IPS DF 6.9 (cell line): ENCODE measurements around the gene ABCD1.
"Not testable (repeated sequence)": the region's sequence is repeated elsewhere in the genome, so short reads cannot be mapped to it uniquely, and the experiment has no call there.

ENCODE experiments used
- DNase-seq: peaks from one replicate; pipeline ENCODE4 v3.0.0-alpha.2; 2013; ENCODE audit warnings: low read depth, low spot score
- H3K27ac ChIP-seq: one replicate; pipeline ENCODE4 v1.5.1; 2013; ENCODE audit warnings: low read length, control low read depth
- H3K27me3 ChIP-seq: 2 replicates; pipeline ENCODE4 v1.6.1; 2013; ENCODE audit warnings: mild to moderate bottlenecking, low read length; ENCODE audit not compliant: control insufficient read depth, insufficient read depth
- H3K36me3 ChIP-seq: 2 replicates; pipeline ENCODE4 v1.6.1; 2013; ENCODE audit warnings: low read length; ENCODE audit not compliant: control insufficient read depth, insufficient read depth
- H3K4me1 ChIP-seq: 2 replicates; pipeline ENCODE4 v1.6.1; 2013; ENCODE audit warnings: low read length; ENCODE audit not compliant: control insufficient read depth, insufficient read depth
- H3K4me3 ChIP-seq: 2 replicates; pipeline ENCODE4 v1.5.1; 2013; ENCODE audit warnings: mild to moderate bottlenecking, low read length
- H3K9me3 ChIP-seq: 2 replicates; pipeline ENCODE4 v1.6.1; 2013; ENCODE audit warnings: low read length, inconsistent platforms; ENCODE audit not compliant: control insufficient read depth, insufficient read depth
- WGBS: extraction: QIAGEN DNeasy Blood & Tissue Kit; methylation state at CpG from one replicate; pipeline ENCODE4 v1.1.7; 2013; ENCODE audit warnings: mixed read lengths, missing lambda C conversion rate; ENCODE audit not compliant: insufficient read length, insufficient coverage; 5-methylcytosine and 5-hydroxymethylcytosine counted together

ABCD1 gene

DNA sequence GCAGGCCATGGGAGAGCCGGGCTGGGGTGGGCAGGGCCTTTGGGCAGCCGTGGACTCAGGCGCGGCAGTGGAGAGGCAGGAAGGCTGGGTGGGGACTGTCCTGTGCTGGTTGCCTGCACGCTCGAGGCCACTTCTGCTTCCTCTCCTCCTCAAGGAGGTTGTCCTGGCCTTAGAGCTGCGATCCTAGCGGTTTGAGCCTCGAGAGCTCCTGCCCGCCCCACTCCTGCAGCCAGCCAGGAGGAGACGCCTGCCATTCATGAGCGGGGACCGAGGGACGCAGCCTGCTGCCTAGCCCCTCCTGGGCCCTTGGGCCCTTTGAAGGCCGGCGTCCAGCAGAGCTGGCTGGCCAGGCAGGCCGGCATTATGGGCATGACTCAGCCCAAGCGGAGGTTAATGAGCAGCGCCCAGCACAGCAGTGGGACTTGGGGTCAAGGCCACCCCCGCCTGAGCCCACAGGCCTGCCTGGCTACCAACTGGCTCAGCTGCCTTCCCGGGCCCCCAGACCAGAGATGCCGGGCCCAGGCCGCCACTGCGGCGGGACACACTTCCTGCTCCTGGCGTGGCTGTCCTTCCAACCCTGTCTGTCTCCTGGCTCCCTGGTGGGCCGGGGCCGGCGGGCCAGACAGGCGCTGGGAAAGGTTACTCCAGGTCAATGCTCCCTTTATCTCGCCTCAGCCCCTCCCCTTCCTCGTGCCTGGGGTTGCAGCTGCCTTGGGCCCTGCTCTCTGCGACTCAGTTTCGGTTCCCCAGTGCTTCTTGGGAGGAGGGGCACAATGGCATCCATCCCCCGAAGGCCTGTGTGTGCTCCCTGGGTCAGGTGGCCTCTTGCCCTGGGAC, 1.8 kb downstream of the ABCD1 start:
- Histone ChIP-seq H3K27ac (no peak overlapping the region), H3K36me3 (no peaks in the 10 kb centered on the region; the same call in 1 of the 2 replicates), H3K27me3 (no peaks in the 10 kb centered on the region), H3K4me3 (no peak overlapping the region), H3K9me3 (no peaks in the 10 kb centered on the region), H3K4me1 (peaks cover 4% of the 10 kb centered on the region)
- WGBS = no CpG with 5 or more reads among the region's 35 CpGs
- no peak for DNase-seq

DNA sequence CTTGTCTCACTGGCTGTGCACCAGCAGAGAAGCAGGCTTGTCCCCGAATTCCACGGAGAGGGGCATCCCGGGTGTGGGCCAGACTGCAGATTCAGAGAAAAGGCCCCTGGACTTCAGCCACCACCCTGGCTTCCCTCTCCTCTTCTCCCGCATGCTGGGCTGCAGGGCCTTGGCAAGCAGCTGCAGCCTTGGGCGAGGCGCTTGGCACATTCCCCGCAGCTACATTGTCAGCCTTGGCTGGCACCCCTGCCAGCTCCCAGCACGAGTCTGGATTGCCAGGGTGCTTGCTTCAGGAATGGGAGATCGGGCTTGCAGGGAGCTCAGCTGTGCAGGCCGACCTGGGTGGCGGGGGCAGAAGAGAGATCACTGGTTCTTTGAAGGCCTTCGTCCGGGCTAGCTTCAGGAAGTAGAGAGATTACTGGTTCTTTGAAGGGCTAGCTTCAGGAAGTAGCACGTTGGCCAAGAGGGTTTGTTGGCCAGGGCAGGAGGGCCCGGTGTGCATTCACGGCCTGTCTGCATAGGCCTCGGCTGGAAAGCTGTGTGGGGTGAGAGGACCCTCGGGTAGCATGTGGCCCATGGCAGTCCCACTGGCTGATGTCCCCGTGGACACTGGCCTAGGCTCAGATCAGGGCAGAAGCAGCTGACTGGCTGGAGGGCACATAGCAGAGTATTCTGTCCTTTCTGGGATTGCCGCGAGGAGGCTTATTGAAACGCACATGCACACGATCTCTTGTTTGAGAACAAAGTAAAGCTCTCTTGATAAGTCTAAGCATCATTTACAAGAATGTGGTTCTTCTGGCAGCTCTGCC, 2.7 kb downstream of the ABCD1 start:
- Histone ChIP-seq H3K36me3 (no peaks in the 10 kb centered on the region; the same call in 1 of the 2 replicates), H3K27ac (no peak overlapping the region), H3K4me3 (no peak overlapping the region), H3K27me3 (no peaks in the 10 kb centered on the region), H3K4me1 (peaks cover 4% of the 10 kb centered on the region), H3K9me3 (no peaks in the 10 kb centered on the region)
- DNase-seq = no peak
- WGBS = no CpG with 5 or more reads among the region's 23 CpGs

DNA sequence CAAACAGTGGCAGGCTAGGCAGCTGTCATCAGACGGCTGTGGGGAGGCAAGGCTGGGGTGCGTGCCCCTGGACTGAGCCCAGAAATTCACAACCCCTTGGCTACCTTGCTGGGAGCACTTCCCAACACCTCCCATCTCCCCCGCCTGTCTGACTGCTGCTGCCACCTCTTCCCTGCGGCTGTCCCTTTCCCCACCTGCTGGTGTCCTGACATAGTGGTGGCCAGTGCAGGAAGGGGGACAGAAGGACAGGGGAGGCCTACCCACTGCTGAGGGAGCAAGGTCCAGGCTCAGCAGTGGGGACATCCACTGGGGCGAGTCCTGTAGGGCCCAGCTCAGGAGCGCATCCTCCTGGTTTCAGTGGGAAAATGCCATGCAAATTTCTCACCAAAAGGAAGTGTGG, 3.4 kb downstream of the ABCD1 start:
- no peaks in the 10 kb centered on the region for H3K9me3 ChIP-seq
- no CpG with 5 or more reads among the region's 6 CpGs for WGBS
- no peak overlapping the region for H3K27ac ChIP-seq
- DNase-seq = no peak
- H3K36me3 ChIP-seq = no peaks in the 10 kb centered on the region; the same call in 1 of the 2 replicates
- no peak overlapping the region for H3K4me3 ChIP-seq
- no peaks in the 10 kb centered on the region for H3K27me3 ChIP-seq
- H3K4me1 ChIP-seq = peaks cover 4% of the 10 kb centered on the region

DNA sequence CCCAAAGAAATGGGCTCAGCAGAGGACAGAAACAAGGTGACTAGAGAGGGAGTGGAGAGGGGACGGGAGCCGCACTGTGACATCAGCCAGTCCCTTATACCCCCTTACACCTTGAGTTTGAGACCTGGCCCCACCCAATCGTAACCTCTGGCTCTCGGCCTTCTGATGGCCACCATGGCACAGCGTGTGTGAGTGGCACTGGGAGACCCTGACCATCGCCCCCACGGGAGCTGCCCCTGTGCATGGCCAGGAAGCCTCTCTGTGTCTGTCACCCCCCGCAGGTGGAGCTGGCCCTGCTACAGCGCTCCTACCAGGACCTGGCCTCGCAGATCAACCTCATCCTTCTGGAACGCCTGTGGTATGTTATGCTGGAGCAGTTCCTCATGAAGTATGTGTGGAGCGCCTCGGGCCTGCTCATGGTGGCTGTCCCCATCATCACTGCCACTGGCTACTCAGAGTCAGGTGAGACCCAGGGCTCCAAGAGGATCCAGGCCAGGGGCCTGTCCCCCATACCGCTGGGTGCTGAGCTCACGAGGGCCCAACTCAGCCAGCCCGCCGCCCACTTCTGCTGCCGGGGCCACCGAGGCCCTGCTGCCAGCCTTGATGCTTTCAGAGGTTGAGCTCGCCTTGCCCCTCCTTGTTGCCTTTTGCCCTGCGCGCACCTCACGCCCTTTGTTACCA, 4.4 kb downstream of the ABCD1 start:
- H3K4me1 ChIP-seq = peaks cover 4% of the 10 kb centered on the region
- H3K4me3 ChIP-seq = no peak overlapping the region
- no CpG with 5 or more reads among the region's 23 CpGs for WGBS
- no peaks in the 10 kb centered on the region; the same call in 1 of the 2 replicates for H3K36me3 ChIP-seq
- H3K27me3 ChIP-seq = no peaks in the 10 kb centered on the region
- H3K27ac ChIP-seq = no peak overlapping the region
- no peak for DNase-seq
- H3K9me3 ChIP-seq = no peaks in the 10 kb centered on the region

DNA sequence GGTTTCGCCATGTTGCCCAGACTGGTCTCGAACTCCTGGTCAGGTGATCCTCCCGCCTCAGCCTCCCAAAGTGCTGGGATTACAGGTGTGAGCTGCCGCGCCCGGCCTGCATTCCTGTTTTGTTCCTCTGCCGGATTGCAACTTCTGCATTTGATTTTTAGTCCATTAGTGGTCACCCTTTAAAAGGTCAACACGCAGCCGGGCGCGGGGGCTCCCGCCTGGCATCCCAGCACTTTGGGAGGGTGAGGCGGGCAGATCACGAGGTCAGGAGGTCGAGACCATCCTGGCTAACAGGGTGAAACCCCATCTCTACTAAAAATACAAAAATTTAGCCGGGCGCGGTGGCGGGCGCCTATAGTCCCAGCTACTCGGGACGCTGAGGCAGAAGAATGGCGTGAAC, 5.5 kb downstream of the ABCD1 start:
- not testable (repeated sequence) for DNase-seq

DNA sequence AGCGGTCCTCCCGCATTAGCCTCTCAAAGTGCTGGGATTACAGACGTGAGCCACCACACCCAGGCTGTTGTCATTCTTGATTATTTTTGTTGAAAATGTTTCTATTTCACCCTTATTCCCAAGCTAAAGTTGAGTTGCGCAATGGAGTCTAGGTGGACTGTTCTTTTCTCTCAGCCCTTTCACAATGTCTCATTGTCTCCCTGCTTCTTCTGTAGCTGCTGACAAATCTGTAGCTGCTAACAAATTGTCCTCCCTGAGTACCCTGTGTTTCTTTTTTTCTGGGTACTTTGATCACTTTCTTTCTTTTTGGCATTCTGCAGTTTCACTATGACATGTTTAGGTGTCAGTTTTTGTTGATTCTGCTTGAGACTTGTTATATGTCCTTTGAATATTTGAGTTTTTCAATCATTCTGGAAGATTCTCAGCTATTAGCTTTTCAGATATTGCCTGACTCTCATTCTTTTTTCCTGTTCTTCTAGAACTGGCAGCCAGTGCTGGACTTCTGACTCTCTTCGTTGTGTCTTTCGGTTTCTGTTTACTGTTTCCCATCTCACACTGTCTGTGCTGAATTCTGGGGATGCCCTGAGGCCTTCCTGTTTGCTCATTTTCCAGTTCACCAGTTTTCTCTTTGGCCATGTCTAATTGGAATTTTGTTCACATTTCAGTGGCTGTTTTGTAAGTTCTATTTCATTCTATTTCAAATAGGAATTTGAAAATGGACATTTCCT, 6.6 kb downstream of the ABCD1 start:
- Histone ChIP-seq H3K36me3 (no peaks in the 10 kb centered on the region; the same call in 1 of the 2 replicates), H3K9me3 (no peaks in the 10 kb centered on the region), H3K4me3 (no peak overlapping the region), H3K27me3 (no peaks in the 10 kb centered on the region), H3K27ac (no peak overlapping the region), H3K4me1 (peaks cover 3% of the 10 kb centered on the region)
- no CpG with 5 or more reads among the region's 6 CpGs for WGBS
- DNase-seq = no peak

More for the DNA sequence above, 5.5 kb downstream of the ABCD1 start:
- not testable (repeated sequence) for H3K36me3 ChIP-seq, H3K4me1 ChIP-seq, H3K27me3 ChIP-seq, H3K27ac ChIP-seq, H3K9me3 ChIP-seq, H3K4me3 ChIP-seq
- no CpG with 5 or more reads among the region's 23 CpGs for WGBS

DNA sequence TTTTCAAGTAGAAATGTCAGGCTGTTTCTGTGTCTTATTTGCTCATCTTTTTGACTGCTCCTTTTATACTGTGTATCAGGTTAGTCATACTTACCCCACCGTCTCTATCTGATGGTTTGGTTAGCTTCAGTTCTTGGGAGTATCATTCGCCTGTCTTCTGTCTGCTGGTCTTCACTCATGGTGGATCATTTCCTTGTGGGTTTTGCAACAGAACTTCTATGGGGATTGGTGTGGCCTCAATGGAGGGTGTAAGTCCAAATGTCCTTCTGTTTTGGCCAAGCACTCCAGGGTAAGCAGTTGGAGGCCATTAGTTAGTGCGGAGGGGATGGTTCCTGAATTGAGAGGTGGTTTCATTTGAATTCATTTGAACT, 7.2 kb downstream of the ABCD1 start:
- no CpG with 5 or more reads among the region's 3 CpGs for WGBS

DNA sequence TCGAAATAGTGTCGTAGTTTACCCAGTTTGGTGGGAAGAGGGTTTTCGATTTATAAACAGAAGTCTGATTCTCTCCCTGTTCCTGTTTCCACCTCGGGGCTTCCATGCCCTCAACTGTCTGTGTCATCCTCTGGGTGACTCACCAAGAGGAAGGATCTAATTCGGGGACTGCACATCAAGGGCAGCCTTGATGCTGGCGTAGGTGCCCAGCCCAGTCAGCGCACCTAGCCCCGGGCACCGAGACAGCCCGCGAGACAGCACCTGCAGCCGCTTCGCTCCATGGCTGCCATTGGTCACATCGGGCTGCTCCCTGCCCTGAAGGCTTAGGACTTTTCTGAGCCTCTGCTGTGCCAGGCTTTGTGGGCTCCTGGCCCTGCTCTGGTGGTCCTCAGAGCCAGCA, 7.7 kb downstream of the ABCD1 start:
- H3K4me1 ChIP-seq = no peaks in the 10 kb centered on the region
- H3K27me3 ChIP-seq = no peaks in the 10 kb centered on the region
- no CpG with 5 or more reads among the region's 14 CpGs for WGBS
- H3K36me3 ChIP-seq = no peaks in the 10 kb centered on the region; the same call in 1 of the 2 replicates
- no peaks in the 10 kb centered on the region for H3K9me3 ChIP-seq
- H3K27ac ChIP-seq = no peak overlapping the region
- no peak for DNase-seq
- H3K4me3 ChIP-seq = no peak overlapping the region

More for the DNA sequence above, 7.2 kb downstream of the ABCD1 start:
- H3K27ac ChIP-seq = no peak overlapping the region
- no peak for DNase-seq
- H3K4me1 ChIP-seq = no peaks in the 10 kb centered on the region; the same call in 1 of the 2 replicates
- no peaks in the 10 kb centered on the region for H3K27me3 ChIP-seq
- no peaks in the 10 kb centered on the region; the same call in 1 of the 2 replicates for H3K36me3 ChIP-seq
- no peak overlapping the region for H3K4me3 ChIP-seq
- no peaks in the 10 kb centered on the region for H3K9me3 ChIP-seq

DNA sequence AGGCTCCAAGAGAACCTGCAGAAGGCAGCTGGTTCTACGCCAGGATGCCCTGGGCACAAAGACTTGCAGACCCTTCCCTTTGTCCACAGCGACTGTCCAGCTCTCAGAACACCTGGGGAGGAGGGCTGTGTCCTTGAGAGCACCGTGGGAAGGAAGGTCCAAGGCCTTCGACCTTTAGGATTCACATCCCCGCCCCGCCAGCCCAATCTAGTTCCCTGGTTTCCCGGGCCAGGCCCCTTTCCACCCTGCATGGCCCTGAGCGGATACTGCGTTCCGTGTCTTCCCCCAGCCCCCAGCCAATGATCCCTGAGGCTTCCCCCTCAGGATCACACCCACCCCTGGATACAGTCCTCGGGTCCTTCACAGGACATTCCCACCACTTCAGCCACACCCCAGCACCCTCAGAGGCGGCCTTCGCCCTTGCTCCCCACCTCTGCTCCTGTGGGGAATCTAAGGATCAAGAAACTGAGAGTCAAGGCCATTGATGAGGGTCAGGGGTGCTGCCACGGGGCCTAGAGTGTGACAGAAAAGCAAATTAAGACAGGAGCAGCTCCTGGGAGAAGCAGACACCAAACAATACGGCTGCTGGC, 9.1 kb downstream of the ABCD1 start:
- no peak for DNase-seq
- no peak overlapping the region for H3K4me3 ChIP-seq
- no peaks in the 10 kb centered on the region for H3K27me3 ChIP-seq
- no peaks in the 10 kb centered on the region; the same call in 1 of the 2 replicates for H3K36me3 ChIP-seq
- no CpG with 5 or more reads among the region's 15 CpGs for WGBS
- no peaks in the 10 kb centered on the region for H3K9me3 ChIP-seq
- no peaks in the 10 kb centered on the region for H3K4me1 ChIP-seq
- no peak overlapping the region for H3K27ac ChIP-seq
